WI38 (cell line): ENCODE results near the gene MARCHF2.

Experiments
- H3K4me3 ChIP-seq: 2 replicates; pipeline ENCODE4 v1.5.1; 2011; ENCODE audit warnings: low read depth, mild to moderate bottlenecking, control low read depth, low read length
- TF ChIP-seq, protein P1 (sequence below): IDR thresholded peaks from 2 replicates; pipeline ENCODE4 v1.5.1; 2012; ENCODE audit warnings: low read depth, mild to moderate bottlenecking, control low read depth, low read length

The MARCHF2 gene

DNA sequence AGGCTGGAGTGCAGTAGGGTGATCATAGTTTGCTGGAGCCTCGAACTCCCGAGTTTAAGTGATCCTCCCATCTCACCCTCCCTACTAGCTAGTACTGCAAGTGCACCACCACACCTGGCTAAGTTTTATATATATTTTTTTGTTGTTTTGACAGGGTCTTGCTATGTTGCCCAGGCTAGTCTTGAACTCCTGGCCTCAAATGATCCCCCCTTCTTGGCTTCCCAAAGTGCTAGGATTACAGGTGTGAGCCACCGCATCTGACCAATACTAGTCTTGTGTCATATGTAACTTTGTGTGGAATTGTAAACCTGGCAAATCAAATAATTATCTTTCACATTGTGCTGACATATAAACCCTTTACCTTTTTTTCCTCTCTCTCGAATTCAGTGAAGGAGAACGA, 41.9 kb downstream of the MARCHF2 start:
- TF ChIP-seq, protein P1, sequence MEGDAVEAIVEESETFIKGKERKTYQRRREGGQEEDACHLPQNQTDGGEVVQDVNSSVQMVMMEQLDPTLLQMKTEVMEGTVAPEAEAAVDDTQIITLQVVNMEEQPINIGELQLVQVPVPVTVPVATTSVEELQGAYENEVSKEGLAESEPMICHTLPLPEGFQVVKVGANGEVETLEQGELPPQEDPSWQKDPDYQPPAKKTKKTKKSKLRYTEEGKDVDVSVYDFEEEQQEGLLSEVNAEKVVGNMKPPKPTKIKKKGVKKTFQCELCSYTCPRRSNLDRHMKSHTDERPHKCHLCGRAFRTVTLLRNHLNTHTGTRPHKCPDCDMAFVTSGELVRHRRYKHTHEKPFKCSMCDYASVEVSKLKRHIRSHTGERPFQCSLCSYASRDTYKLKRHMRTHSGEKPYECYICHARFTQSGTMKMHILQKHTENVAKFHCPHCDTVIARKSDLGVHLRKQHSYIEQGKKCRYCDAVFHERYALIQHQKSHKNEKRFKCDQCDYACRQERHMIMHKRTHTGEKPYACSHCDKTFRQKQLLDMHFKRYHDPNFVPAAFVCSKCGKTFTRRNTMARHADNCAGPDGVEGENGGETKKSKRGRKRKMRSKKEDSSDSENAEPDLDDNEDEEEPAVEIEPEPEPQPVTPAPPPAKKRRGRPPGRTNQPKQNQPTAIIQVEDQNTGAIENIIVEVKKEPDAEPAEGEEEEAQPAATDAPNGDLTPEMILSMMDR: no peak
- no peak overlapping the region for H3K4me3 ChIP-seq

DNA sequence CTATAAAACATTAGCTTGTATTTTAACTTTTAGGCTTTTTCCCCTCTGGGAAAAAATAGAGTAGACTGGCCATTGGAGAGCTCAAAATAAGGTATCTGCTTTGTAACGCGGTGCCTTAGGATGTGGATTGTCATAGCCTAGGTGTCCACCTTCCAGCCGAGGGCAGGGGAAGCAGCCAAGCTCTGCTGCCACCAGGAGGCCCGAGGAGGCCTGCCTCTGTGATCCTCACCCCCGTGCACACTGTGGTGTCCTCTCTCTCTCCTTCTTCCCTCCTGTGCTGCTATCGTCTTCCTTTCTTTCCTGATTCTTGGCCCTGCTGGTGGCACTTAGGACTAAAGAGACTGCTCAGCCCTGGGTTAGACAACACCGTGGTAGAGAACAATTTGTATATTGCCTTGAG, 43.0 kb downstream of the MARCHF2 start:
- TF ChIP-seq, protein P1: no peak
- H3K4me3 ChIP-seq: no peak overlapping the region

DNA sequence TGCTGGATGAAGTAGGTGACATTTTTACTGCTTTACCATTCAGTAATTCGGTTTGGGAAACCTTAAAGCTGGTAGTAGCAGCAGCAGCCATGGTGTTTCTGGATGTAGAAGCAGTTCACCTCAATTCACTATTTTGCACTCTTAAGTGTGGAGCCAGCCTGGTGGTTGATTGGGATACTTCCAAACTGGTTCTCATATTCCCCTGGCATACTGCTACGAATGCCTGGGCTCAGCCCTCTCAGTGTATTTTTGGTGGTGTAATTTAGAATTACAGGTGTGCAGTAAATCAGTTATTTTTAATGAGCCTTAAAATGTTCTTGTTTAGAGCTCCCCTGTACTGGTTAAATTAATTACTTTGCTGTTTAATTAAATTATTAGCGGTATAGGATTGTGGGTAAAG, 44.1 kb downstream of the MARCHF2 start:
- H3K4me3 ChIP-seq: no peak overlapping the region
- TF ChIP-seq, protein P1: no peak

DNA sequence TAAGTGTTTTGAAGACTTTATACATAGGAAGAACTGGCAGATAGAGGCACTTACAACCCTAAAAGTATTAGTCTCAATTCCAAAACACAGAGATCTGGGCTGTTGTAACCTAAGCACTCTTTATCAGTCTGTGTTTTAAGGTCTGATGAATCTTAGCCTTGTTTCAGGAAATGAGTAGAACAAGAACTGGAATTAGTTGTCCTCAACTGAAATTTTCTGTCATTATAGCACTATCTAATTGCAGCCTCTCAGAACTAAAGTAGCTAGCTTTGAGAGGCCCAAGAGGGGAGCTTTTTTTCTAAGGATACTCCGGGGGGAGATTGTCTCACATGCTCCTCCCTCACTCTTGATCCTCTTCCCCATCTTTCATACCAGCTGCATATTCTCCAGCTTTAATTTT, 44.7 kb downstream of the MARCHF2 start:
- no peak overlapping the region for H3K4me3 ChIP-seq
- TF ChIP-seq, protein P1: no peak

DNA sequence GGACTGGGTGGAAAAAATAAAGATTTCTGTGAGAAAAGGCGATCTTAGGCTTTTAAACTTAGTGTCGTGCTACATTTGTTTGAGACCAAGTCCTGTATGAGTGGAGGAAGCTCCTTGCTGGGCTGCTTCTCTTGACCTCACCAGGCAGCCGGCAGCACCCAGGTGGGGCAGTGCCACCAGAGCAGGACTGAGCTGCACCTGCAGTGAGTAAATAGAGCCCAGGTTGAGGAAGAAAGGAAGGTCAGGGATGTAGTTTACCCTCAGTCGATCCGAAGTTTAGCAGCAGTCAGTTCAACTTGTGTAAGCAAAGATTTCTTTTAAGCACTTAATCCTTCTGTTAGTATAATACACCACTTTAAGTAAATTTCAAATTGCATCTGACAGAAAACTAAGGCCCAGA, 45.3 kb downstream of the MARCHF2 start:
- H3K4me3 ChIP-seq: no peak overlapping the region
- TF ChIP-seq, protein P1: no peak

DNA sequence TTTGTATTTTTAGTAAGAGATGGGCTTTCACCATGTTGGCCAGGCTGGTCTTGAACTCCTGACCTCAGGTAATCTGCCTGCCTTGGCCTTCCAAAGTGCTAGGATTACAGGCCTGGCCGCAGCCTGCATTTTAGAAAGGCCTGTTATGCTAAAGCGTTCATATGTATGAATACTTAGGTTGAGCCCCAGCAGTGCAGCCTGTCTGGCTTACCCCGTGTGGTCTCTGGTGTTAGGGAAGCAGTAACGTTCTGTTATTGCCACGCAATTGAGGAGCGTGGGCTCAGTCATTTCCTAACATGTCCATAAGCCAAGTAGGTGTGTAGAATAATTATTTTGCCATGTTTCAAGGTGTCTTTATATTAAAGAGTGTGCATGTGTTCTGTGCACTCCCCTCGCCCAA, 46.0 kb downstream of the MARCHF2 start:
- no peak overlapping the region for H3K4me3 ChIP-seq
- TF ChIP-seq, protein P1: no peak

DNA sequence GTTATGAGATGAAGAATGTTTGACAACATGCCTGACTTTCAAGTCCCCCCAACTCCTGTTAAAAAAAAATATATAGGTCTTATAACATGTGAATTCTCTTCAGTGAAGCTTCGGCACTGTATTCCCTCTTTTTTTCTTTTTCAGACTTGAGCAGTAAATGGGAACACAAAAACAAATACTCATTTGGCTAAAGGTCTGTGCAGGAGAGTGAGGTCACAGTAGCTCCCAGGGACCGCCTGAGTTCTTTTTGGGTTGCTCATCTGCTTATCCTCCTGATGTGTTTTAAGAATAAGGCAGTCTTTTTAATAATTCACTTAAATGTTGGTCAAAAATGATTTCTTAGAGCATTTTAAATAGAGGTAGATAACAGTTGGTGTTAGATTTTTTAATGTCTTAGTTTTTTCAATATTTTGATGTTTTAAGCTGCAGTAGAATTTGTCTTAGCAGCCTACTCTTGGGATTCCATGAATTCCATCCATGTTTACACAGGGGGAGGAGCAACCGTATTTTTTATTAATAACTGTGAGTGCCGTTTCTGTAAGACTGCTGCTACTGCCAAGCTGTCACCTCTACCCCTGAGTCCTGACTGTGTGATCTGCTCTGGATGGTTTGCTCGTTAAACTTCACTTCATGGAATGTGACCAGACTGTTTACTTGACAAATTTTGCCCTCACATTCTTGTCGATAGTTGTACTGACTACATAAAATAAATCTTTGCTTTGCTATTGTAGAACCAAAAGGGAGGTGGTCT, 46.6 kb downstream of the MARCHF2 start:
- TF ChIP-seq, protein P1: no peak
- H3K4me3 ChIP-seq: 0 out of 2 replicates have a peak overlapping the region, but pooled peaks have one; percentile 1
